GM12864 (cell line): ENCODE results near the gene ZMYND10.
A peak's percentile ranks its signal among the peaks of the same experiment; 100 is the strongest.

Experiments used
- DNase-seq: peaks from one replicate; pipeline ENCODE4 v3.0.0-alpha.2; 2011; ENCODE audit warnings: low read depth
- H3K4me3 ChIP-seq: 2 replicates; pipeline ENCODE4 v1.5.1; 2011; ENCODE audit warnings: mild to moderate bottlenecking, low read depth, low read length, control low read depth
- CTCF ChIP-seq: IDR thresholded peaks from 2 replicates; pipeline ENCODE4 v1.5.1; 2011; ENCODE audit warnings: low read depth, mild to moderate bottlenecking, moderate library complexity, low read length, control low read depth, inconsistent platforms; ENCODE audit errors: missing control alignments

ZMYND10 gene

GRCh38 chr3:50358911-50359759, 13.6 kb upstream of the ZMYND10 start, which contains the start of gene TMEM115:
Gene TMEM115 (minus strand): TSS chr3:50359521. CDS start chr3:50359063, 458 bp downstream.
- peak; percentile 97 for DNase-seq
- peak within 1 kb of the TSS; percentile 70 for H3K4me3 ChIP-seq
- no peak for TF ChIP-seq CTCF

- H3K4me3 ChIP-seq = peak overlapping the region; percentile 70
- TF ChIP-seq CTCF = no peak
- no peak for DNase-seq
These were observed 12.9 kb upstream of the ZMYND10 start for GRCh38 chr3:50358355-50358910.

GRCh38 chr3:50357481-50357880, 11.9 kb upstream of the ZMYND10 start:
- H3K4me3 ChIP-seq = peak overlapping the region; percentile 70

GRCh38 chr3:50356553-50356952, 11.0 kb upstream of the ZMYND10 start:
- DNase-seq = no peak
- no peak for TF ChIP-seq CTCF
- H3K4me3 ChIP-seq = no peak overlapping the region; the same call in 1 of the 2 replicates

More at GRCh38 chr3:50357481-50357880, 11.9 kb upstream of the ZMYND10 start:
- no peak for DNase-seq
- no peak for TF ChIP-seq CTCF

- TF ChIP-seq CTCF = no peak
- H3K4me3 ChIP-seq = no peak overlapping the region
- DNase-seq = no peak
These were observed 10.5 kb upstream of the ZMYND10 start for GRCh38 chr3:50355829-50356552.

- DNase-seq = no peak
- no peak for TF ChIP-seq CTCF
- H3K4me3 ChIP-seq = no peak overlapping the region
These were observed 9.3 kb upstream of the ZMYND10 start for GRCh38 chr3:50354850-50355249.
